Fibroblast of lung (primary cell): ENCODE measurements around the gene RAP1A.

ENCODE experiments used
- EZH2 ChIP-seq: IDR thresholded peaks from 2 replicates; pipeline ENCODE4 v1.5.1; 2012; ENCODE audit warnings: low read length, control low read depth, mild to moderate bottlenecking; ENCODE audit errors: missing control alignments
- TF ChIP-seq, protein P1 (sequence below), 2 donors: IDR thresholded peaks in 1 of 2; conservative IDR thresholded peaks in 1 of 2; 1 replicate in 1 of 2; 2 replicates in 1 of 2; pipeline ENCODE4 v1.5.1; 2011 to 2012; ENCODE audit warnings: low read length in 2 of 2, control low read depth in 1 of 2, inconsistent platforms in 1 of 2, low read depth in 1 of 2, mild to moderate bottlenecking in 1 of 2

DNA sequence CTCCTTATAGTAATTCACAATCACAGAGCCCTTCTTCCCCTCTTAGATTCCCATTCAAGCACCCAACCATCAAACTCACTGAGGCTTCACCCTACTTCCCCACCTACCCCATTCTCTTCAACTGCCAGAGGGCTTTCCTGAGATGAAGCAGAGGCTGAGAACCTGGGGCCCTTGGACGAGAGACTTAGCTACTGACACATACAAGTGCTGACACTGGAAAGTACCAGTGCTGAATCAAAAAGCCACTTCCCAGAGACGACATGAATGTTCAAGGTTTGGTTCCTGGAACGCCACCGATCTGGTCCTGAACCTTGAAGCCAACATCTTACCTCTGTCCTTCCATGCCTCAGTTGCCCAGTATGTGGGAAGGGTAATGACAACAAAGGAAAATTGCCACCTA lies 16.6 kb upstream of the RAP1A start:
- TF ChIP-seq, protein P1, sequence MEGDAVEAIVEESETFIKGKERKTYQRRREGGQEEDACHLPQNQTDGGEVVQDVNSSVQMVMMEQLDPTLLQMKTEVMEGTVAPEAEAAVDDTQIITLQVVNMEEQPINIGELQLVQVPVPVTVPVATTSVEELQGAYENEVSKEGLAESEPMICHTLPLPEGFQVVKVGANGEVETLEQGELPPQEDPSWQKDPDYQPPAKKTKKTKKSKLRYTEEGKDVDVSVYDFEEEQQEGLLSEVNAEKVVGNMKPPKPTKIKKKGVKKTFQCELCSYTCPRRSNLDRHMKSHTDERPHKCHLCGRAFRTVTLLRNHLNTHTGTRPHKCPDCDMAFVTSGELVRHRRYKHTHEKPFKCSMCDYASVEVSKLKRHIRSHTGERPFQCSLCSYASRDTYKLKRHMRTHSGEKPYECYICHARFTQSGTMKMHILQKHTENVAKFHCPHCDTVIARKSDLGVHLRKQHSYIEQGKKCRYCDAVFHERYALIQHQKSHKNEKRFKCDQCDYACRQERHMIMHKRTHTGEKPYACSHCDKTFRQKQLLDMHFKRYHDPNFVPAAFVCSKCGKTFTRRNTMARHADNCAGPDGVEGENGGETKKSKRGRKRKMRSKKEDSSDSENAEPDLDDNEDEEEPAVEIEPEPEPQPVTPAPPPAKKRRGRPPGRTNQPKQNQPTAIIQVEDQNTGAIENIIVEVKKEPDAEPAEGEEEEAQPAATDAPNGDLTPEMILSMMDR (conservative IDR thresholded peaks at IDR 0.05 in 1 of 2, IDR thresholded peaks at IDR 0.05 in 1 of 2; ENCODE audit: low read depth in 1 of 2, low read length in 2 of 2), result no peak
- no peak for TF ChIP-seq EZH2
